ENCODE measurements around the gene ZDHHC3. TPM values are rescaled to one million over a fixed set of nuclear protein-coding genes. Genes with fewer than 3 reads are reported as not detected.

The ZDHHC3 gene, protein sequence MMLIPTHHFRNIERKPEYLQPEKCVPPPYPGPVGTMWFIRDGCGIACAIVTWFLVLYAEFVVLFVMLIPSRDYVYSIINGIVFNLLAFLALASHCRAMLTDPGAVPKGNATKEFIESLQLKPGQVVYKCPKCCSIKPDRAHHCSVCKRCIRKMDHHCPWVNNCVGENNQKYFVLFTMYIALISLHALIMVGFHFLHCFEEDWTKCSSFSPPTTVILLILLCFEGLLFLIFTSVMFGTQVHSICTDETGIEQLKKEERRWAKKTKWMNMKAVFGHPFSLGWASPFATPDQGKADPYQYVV
- polyA plus RNA-seq (2012; rRNA removed): 60.7 and 72.3 TPM in 2 replicates
- 45.7 and 63.4 TPM in 2 replicates for polyA plus RNA-seq (2012; cell fraction: cytosol; rRNA removed)
- polyA plus RNA-seq (2012; cell fraction: nucleus; rRNA removed): 51.3 and 65.3 TPM in 2 replicates

GRCh38 chr3:44976002-44976815 is at the start of gene ZDHHC3, which contains the start of gene EXOSC7:
TSS of gene ZDHHC3 (minus strand) at chr3:44976174. CDS start at chr3:44959436, 16,738 bp downstream.
TSS of gene EXOSC7 (plus strand) at chr3:44976244. CDS start at chr3:44976278, 34 bp downstream.
- no peaks in the 10 kb centered on the region for H4K20me1 ChIP-seq (ENCODE audit: insufficient read depth)
- POLR2A ChIA-PET: interaction anchor here (1.0 to 1.3 kb wide), 4 partner anchors 19 to 215 kb away, joined by 3 to 7 read pairs (median 4); partner anchors contain the start of genes KIAA1143 and KIF15
- WGBS (ENCODE audit: low lambda C conversion rate): 3% methylated on average over 50 of the region's 82 CpGs

More at GRCh38 chr3:44976002-44976815, at the start of gene ZDHHC3, which contains the start of gene EXOSC7:
- Histone ChIP-seq H3K9me2 (no peaks in the 10 kb centered on the region), H3K4me2 (peak within 1 kb of the TSS; percentile 88), H3K27ac (ENCODE audit: low read depth in 2 of 2, low read length in 1 of 2) (peak within 1 kb of the TSS; percentile 75 to 80), H3F3A (replicated peaks; ENCODE audit: insufficient read depth) (no peaks in the 10 kb centered on the region), H3K79me2 (ENCODE audit: insufficient read depth) (peaks cover 92% of the 10 kb centered on the region), H3K4me1 (ENCODE audit: control insufficient read depth in 1 of 2, insufficient read depth in 2 of 2, low read depth in 1 of 2, low read length in 1 of 2) (peaks cover 7 to 19% of the 10 kb centered on the region in 2 experiments; a peak in 3 of 4 replicates), H3K9ac (peak within 1 kb of the TSS; percentile 91), H2AFZ (ENCODE audit: low read depth) (peak within 1 kb of the TSS; percentile 87), H3K27me3 (ENCODE audit: insufficient read depth) (no peaks in the 10 kb centered on the region), H3K4me3 (ENCODE audit: low read depth in 2 of 2, low read length in 1 of 2) (peak within 1 kb of the TSS; percentile 95 to 97), H3K36me3 (replicated peaks in 1 of 2; ENCODE audit: control insufficient read depth in 1 of 2, insufficient read depth in 2 of 2, low read length in 1 of 2) (no peaks in the 10 kb centered on the region), H3K9me3 (no peaks in the 10 kb centered on the region)
- CTCF ChIA-PET: interaction anchor here (1.1 to 4.2 kb wide), 6 partner anchors 11 to 62 kb away, joined by 4 to 19 read pairs (median 6); no protein-coding TSS in a partner anchor
- peak; percentile 98 for DNase-seq
- TF ChIP-seq, protein P1, sequence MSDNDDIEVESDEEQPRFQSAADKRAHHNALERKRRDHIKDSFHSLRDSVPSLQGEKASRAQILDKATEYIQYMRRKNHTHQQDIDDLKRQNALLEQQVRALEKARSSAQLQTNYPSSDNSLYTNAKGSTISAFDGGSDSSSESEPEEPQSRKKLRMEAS (IDR thresholded peaks at IDR 0.05; ENCODE audit: low read depth): peak; percentile 66; the same call in 1 of the 2 replicates
- TF ChIP-seq NRF1 (IDR thresholded peaks at IDR 0.05; ENCODE audit: low read depth, low read length): no peak
- TF ChIP-seq YY1 (IDR thresholded peaks at IDR 0.05; ENCODE audit: low read depth): peak; percentile 89
- peak; percentile 84 for TF ChIP-seq TAF1 (IDR thresholded peaks at IDR 0.05; ENCODE audit: borderline replicate concordance, low read depth, low read length)
- TF ChIP-seq POLR2AphosphoS5 (IDR thresholded peaks at IDR 0.05; ENCODE audit: low read depth, low read length): peak; percentile 76
- peak; percentile 95 for TF ChIP-seq MXI1 (IDR thresholded peaks at IDR 0.05; ENCODE audit: low read depth, low read length)
- peak; percentile 42; the same call in 1 of the 2 replicates for TF ChIP-seq SIN3A (IDR thresholded peaks at IDR 0.05; ENCODE audit: borderline replicate concordance, low read depth, low read length)
- TF ChIP-seq, protein P2, sequence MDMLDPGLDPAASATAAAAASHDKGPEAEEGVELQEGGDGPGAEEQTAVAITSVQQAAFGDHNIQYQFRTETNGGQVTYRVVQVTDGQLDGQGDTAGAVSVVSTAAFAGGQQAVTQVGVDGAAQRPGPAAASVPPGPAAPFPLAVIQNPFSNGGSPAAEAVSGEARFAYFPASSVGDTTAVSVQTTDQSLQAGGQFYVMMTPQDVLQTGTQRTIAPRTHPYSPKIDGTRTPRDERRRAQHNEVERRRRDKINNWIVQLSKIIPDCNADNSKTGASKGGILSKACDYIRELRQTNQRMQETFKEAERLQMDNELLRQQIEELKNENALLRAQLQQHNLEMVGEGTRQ (IDR thresholded peaks at IDR 0.05; ENCODE audit: borderline replicate concordance, low read depth, low read length): no peak
- no peak for TF ChIP-seq REST (IDR thresholded peaks at IDR 0.05; ENCODE audit: low read depth, low read length)
